Cardiac fibroblast (primary cell): ENCODE measurements around the gene MTMR10.

Experiments used
- DNase-seq, 2 donors: peaks; one replicate each; pipeline versions ENCODE4 v3.0.0 to v3.0.0-alpha.2; 2010; ENCODE audit warnings: low read depth in 2 of 2
- H3K4me3 ChIP-seq, 2 donors: replicated peaks in 1 of 2; 1 replicate in 1 of 2; 2 replicates in 1 of 2; pipeline ENCODE4 v1.5.1; 2011; ENCODE audit warnings: low read depth in 2 of 2, low read length in 2 of 2, mild to moderate bottlenecking in 2 of 2, moderate library complexity in 1 of 2
- CTCF ChIP-seq: IDR thresholded peaks from one replicate; pipeline ENCODE4 v1.5.1; 2011; ENCODE audit warnings: low read depth, mild to moderate bottlenecking, low read length, inconsistent platforms

Gene MTMR10

GRCh38 chr15:30985081-30985531 is 6.3 kb downstream of the MTMR10 start:
- no peak for TF ChIP-seq CTCF
- no peak overlapping the region for H3K4me3 ChIP-seq
- DNase-seq = peak; percentile 48 to 65

GRCh38 chr15:30984542-30984941 is 6.9 kb downstream of the MTMR10 start:
- DNase-seq = no peak
- no peak for TF ChIP-seq CTCF
- H3K4me3 ChIP-seq = no peak overlapping the region

- no peak overlapping the region for H3K4me3 ChIP-seq
- no peak for TF ChIP-seq CTCF
- no peak for DNase-seq
Observed at GRCh38 chr15:30984118-30984517, 7.3 kb downstream of the MTMR10 start.

- H3K4me3 ChIP-seq = no peak overlapping the region
- DNase-seq = no peak
- no peak for TF ChIP-seq CTCF
Observed at GRCh38 chr15:30979457-30979856, 12.0 kb downstream of the MTMR10 start.

- DNase-seq = no peak
- TF ChIP-seq CTCF = no peak
- H3K4me3 ChIP-seq = no peak overlapping the region
Observed at GRCh38 chr15:30978328-30978727, 13.1 kb downstream of the MTMR10 start.

- DNase-seq = no peak
- no peak for TF ChIP-seq CTCF
- no peak overlapping the region for H3K4me3 ChIP-seq
Observed at GRCh38 chr15:30974112-30974511, 17.3 kb downstream of the MTMR10 start.

GRCh38 chr15:30973379-30973778 is 18.0 kb downstream of the MTMR10 start:
- H3K4me3 ChIP-seq = no peak overlapping the region
- DNase-seq = no peak
- no peak for TF ChIP-seq CTCF
